Calu3 (cell line): Measurements from ENCODE around the gene NEURL1. TPM values are rescaled to one million over a fixed set of nuclear protein-coding genes. Genes with fewer than 3 reads are reported as not detected.

Experiments
- BruUV-seq: library from RNA; stranded (reverse); fragments of 400-500 nt; replicated peaks from 2 replicates; lab custom pipeline; 2021; lab: Mats Ljungman, UMichigan
- CTCF ChIA-PET: fragments of 300-600 bp; sonication (Branson Sonifier 250); formaldehyde crosslinking; loops from one replicate; lab custom pipeline; 2022; ENCODE audit warnings: antibody characterized with exemption; lab: Charles Lee
- DNase-seq: peaks from one replicate; pipeline ENCODE4 v3.0.0; 2022
- H3K27ac Mint-ChIP-seq: one replicate; pipeline ENCODE4 v1.8.0; 2022; ENCODE audit warnings: mixed read lengths; ENCODE audit not compliant: unreplicated experiment
- H3K27me3 Mint-ChIP-seq: one replicate; pipeline ENCODE4 v1.8.0; 2022; ENCODE audit warnings: mixed read lengths; ENCODE audit not compliant: unreplicated experiment
- H3K36me3 Mint-ChIP-seq: one replicate; pipeline ENCODE4 v1.8.0; 2022; ENCODE audit warnings: mild to moderate bottlenecking, moderate library complexity, mixed read lengths; ENCODE audit not compliant: insufficient read depth, unreplicated experiment
- H3K4me1 Mint-ChIP-seq: one replicate; pipeline ENCODE4 v1.8.0; 2022; ENCODE audit warnings: mild to moderate bottlenecking, low read depth, mixed read lengths; ENCODE audit not compliant: unreplicated experiment
- H3K4me3 Mint-ChIP-seq: one replicate; pipeline ENCODE4 v1.8.0; 2022; ENCODE audit warnings: mild to moderate bottlenecking, low read depth, moderate library complexity, mixed read lengths; ENCODE audit not compliant: unreplicated experiment
- H3K9me3 Mint-ChIP-seq: one replicate; pipeline ENCODE4 v1.8.0; 2022; ENCODE audit warnings: low read depth, mixed read lengths; ENCODE audit not compliant: unreplicated experiment
- CTCF ChIP-seq: fragments of 200-600 bp; IDR thresholded peaks from one replicate; pipeline ENCODE4 v1.8.0; 2022; ENCODE audit warnings: antibody characterized with exemption; ENCODE audit not compliant: unreplicated experiment
- intact Hi-C: fragments of 100-400 bp; cut with micrococcal nuclease; formaldehyde crosslinking; loops from one replicate; pipeline ENCODE4 v1.10.0; 2022; ENCODE audit not compliant: unreplicated experiment
- total RNA-seq: library from RNA; stranded (reverse); gene quantifications from 2 replicates; pipeline ENCODE4 v1.2.3, GENCODE V29; 2022

Gene NEURL1
- total RNA-seq, 1 experiment from 2014 or later: not detected

- TF ChIP-seq CTCF: no peak
- no peak for DNase-seq
- Mint-ChIP-seq H3K27ac (no peak overlapping the region), H3K27me3 (no peaks in the 10 kb centered on the region), H3K36me3 (peaks cover 5% of the 10 kb centered on the region), H3K9me3 (no peaks in the 10 kb centered on the region), H3K4me1 (no peaks in the 10 kb centered on the region), H3K4me3 (no peak overlapping the region)
- no TSS peak for BruUV-seq
- intact Hi-C loops: no loop called here
- CTCF ChIA-PET: no interaction called here
Measured at GRCh38 chr10:103641326-103641725, 147.8 kb downstream of the NEURL1 start.

Other genes starting within 250 kb of the NEURL1 start
- gene RPEL1, start 247.8 kb upstream of the NEURL1 start, total RNA-seq: 0.57 and 0.61 TPM in 2 replicates
- gene INA, start 216.6 kb upstream of the NEURL1 start, total RNA-seq: 1.3 and 1.9 TPM in 2 replicates
- gene PCGF6, start 142.6 kb upstream of the NEURL1 start, total RNA-seq: 4.5 and 4.8 TPM in 2 replicates
- 2.5 and 2.9 TPM in 2 replicates for gene TAF5, start 125.7 kb upstream of the NEURL1 start, total RNA-seq
- gene ATP5MK, start 97.2 kb upstream of the NEURL1 start, total RNA-seq: 199 and 203 TPM in 2 replicates
- 33.0 and 41.3 TPM in 2 replicates for gene PDCD11, start 97.1 kb upstream of the NEURL1 start, total RNA-seq
- gene CALHM2, start 41.3 kb upstream of the NEURL1 start, total RNA-seq: 0.45 and 0.81 TPM in 2 replicates
- not detected in 2 replicates for gene CALHM1, start 34.8 kb upstream of the NEURL1 start, total RNA-seq
- not detected in 2 replicates for gene CALHM3, start 14.5 kb upstream of the NEURL1 start, total RNA-seq